HG03196 (cell line): ENCODE data around the gene SSH2.
"Not testable (repeated sequence)": the region's sequence is repeated elsewhere in the genome, so short reads cannot be mapped to it uniquely, and the experiment has no call there.

Experiments
- ATAC-seq: cut with Tn5 transposase; IDR thresholded peaks from one replicate; pipeline ENCODE4 v1.9.1; 2021; ENCODE audit not compliant: unreplicated experiment

The SSH2 gene

GRCh38 chr17:29929533-29930408 lies at the start of gene SSH2:
SSH2 (minus strand) TSS chr17:29930228; CDS start chr17:29930000, 228 bp downstream.
- peak; percentile 56 for ATAC-seq

GRCh38 chr17:29977836-29978235 lies 47.8 kb upstream of the SSH2 start:
- no peak for ATAC-seq

GRCh38 chr17:29973005-29973404 lies 43.0 kb upstream of the SSH2 start:
- ATAC-seq, result no peak

GRCh38 chr17:29972277-29972676 lies 42.2 kb upstream of the SSH2 start:
- no peak for ATAC-seq

GRCh38 chr17:29968271-29968670 lies 38.2 kb upstream of the SSH2 start:
- no peak for ATAC-seq

- ATAC-seq, result no peak
Observed at GRCh38 chr17:29962656-29963055, 32.6 kb upstream of the SSH2 start.

GRCh38 chr17:29959658-29960337 lies 29.8 kb upstream of the SSH2 start:
- no peak for ATAC-seq

- ATAC-seq, result no peak
Observed at GRCh38 chr17:29958947-29959657, 29.1 kb upstream of the SSH2 start.

GRCh38 chr17:29957488-29957887 lies 27.5 kb upstream of the SSH2 start:
- ATAC-seq, result not testable (repeated sequence)

GRCh38 chr17:29956225-29956624 lies 26.2 kb upstream of the SSH2 start:
- ATAC-seq, result no peak

- ATAC-seq, result no peak
Observed at GRCh38 chr17:29954405-29954804, 24.4 kb upstream of the SSH2 start.

- no peak for ATAC-seq
Observed at GRCh38 chr17:29949696-29950095, 19.7 kb upstream of the SSH2 start.

- no peak for ATAC-seq
Observed at GRCh38 chr17:29948448-29949215, 18.6 kb upstream of the SSH2 start.

- no peak for ATAC-seq
Observed at GRCh38 chr17:29945281-29945680, 15.3 kb upstream of the SSH2 start.

GRCh38 chr17:29941334-29941733 lies 11.3 kb upstream of the SSH2 start, which contains the start of gene EFCAB5:
EFCAB5 (plus strand) TSS chr17:29941634; CDS start chr17:29941797, 163 bp downstream.
- no peak for ATAC-seq

GRCh38 chr17:29936724-29937123 lies 6.7 kb upstream of the SSH2 start:
- ATAC-seq, result no peak

GRCh38 chr17:29935909-29936308 lies 5.9 kb upstream of the SSH2 start:
- ATAC-seq, result not testable (repeated sequence)

- ATAC-seq, result no peak
Observed at GRCh38 chr17:29933379-29933778, 3.4 kb upstream of the SSH2 start.

GRCh38 chr17:29931231-29931932 lies 1.4 kb upstream of the SSH2 start:
- ATAC-seq, result peak; percentile 64

- ATAC-seq, result no peak
Observed at GRCh38 chr17:29930409-29931010, 482 bp upstream of the SSH2 start.
